Measurements from ENCODE around the gene GABPB2.
"Not testable (repeated sequence)": the region's sequence is repeated elsewhere in the genome, so short reads cannot be mapped to it uniquely, and the experiment has no call there.

GABPB2 gene

GRCh38 chr1:151060007-151060656 is 10.4 kb upstream of the GABPB2 start, which contains the start of gene MLLT11:
Gene MLLT11, plus strand, starts transcription at chr1:151060397. Its CDS starts 6,828 bp downstream, at chr1:151067225.
- DNase-seq (ENCODE audit: low read depth in 4 of 4, low spot score in 1 of 4): no peak

DNA sequence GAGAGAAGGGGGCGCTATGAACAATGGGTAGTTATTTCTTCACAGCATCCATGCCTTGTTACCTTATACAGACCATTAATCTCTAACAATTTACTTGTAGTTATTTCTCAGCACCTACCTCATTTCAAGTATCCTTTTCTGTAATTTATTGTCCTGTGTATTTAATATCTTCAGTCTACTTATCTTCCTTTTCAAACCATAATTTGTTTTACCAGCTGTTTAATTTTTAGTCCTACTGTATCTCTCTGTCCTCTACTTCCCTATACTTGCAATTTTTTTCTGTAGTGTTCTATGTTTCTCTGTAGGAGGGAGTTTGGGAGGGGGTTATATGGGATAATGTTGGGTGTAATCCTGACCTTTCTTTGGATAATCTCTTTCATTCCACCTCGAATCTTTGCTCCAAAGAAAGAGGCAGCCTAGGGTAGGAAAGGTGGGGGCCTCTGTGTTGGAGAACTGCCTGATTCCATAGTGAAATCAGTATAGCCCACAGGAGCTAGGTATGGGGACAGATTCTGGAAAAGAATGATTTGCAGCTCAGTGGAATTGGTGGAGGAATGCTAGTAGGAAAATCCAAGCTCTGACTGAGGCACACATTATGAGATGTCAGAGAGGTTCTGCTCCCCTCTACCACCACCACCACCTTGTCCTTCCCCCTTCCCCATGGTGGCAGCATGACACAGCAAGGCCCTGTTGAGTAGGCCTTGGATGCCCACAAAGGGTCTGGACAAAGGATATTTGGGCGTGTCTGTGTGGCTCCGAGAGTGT is 9.7 kb upstream of the GABPB2 start:
- DNase-seq (ENCODE audit: low read depth in 4 of 4, low spot score in 1 of 4): no peak

GRCh38 chr1:151061704-151062103 is 8.9 kb upstream of the GABPB2 start:
- DNase-seq (ENCODE audit: low read depth in 4 of 4, low spot score in 1 of 4): no peak

GRCh38 chr1:151062741-151063371 is 7.7 kb upstream of the GABPB2 start:
- no peak for DNase-seq (ENCODE audit: low read depth in 4 of 4, low spot score in 1 of 4)

GRCh38 chr1:151065089-151065645 is 5.4 kb upstream of the GABPB2 start:
- no peak for DNase-seq (ENCODE audit: low read depth in 4 of 4, low spot score in 1 of 4)

DNA sequence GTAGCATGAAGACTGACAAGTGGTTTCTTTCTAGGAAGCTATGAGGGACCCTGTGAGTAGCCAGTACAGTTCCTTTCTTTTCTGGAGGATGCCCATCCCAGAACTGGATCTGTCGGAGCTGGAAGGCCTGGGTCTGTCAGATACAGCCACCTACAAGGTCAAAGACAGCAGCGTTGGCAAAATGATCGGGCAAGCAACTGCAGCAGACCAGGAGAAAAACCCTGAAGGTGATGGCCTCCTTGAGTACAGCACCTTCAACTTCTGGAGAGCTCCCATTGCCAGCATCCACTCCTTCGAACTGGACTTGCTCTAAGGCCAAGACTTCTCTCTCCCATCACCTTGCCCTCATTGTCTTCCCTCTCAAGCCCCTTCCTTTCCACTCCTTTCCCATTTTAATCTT is 3.4 kb upstream of the GABPB2 start:
- no peak for DNase-seq (ENCODE audit: low read depth in 4 of 4, low spot score in 1 of 4)

DNA sequence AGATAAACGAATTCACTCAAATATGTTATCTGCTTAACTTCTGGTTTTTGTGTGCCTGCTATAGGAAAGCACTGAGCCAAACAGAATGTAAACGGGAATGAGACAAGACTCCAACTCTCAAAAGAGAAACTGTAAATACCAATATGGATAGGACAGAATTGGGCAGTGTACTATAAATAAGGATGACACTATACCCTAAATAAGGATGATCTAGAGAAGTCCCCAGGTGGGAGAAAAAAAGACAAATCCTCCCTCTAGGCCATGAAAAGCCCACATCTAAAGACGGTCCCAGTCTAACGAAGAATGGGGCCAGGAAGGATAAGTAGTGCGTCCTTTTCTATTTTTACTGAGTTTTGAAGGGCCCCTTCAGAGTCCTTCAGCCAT is 1.5 kb upstream of the GABPB2 start:
- no peak for DNase-seq (ENCODE audit: low read depth in 4 of 4, low spot score in 1 of 4)

DNA sequence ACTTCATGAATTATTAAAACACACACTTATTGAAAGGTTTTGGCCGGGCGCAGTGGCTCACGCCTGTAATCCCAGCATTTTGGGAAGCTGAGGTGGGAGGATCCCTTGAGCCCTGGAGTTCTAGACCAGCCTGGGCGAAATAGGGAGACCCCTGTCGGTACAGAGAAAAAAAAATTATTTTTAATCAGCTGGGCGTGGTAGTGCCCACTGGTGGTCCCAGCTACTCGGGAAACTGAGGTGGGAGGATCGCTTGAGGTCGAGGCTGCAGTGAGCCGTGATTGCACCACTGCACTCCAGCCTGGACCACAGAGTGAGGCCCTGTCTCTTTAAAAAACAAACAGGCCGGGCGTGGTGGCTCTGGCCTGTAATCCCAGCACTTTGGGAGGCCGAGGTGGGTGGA is 1.7 kb downstream of the GABPB2 start:
- DNase-seq (ENCODE audit: low read depth in 4 of 4, low spot score in 1 of 4): no peak

DNA sequence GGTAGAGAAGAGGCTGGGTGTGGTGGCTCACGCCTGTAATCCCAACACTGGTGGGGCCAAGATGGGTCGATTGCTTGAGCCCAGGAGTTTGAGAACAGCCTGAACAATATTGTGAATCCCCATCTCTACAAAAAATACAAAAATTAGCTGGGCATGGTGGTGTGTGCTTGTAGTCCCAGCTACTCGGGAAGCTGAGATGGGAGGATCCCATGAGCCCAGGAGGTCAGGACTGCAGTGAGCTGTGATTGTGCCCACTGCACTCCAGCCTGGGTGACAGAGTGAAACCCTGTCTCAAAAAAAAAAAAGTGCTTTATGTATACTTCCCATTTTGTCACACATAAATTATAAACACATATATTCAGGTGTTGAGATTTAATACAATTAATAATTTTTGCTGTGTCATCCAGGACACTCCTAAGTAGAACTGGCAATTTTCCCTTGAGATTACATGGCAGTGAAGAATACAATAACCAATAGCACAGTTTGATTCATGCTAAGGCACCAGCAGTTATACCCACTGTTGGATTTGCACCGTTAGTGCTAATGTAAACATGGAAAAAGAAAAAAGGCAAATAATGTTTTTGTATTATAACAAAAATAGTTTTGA is 15.5 kb downstream of the GABPB2 start:
- DNase-seq (ENCODE audit: low read depth in 4 of 4, low spot score in 1 of 4): no peak

GRCh38 chr1:151097426-151097825 is 26.9 kb downstream of the GABPB2 start:
- DNase-seq (ENCODE audit: low read depth in 4 of 4, low spot score in 1 of 4): not testable (repeated sequence)

DNA sequence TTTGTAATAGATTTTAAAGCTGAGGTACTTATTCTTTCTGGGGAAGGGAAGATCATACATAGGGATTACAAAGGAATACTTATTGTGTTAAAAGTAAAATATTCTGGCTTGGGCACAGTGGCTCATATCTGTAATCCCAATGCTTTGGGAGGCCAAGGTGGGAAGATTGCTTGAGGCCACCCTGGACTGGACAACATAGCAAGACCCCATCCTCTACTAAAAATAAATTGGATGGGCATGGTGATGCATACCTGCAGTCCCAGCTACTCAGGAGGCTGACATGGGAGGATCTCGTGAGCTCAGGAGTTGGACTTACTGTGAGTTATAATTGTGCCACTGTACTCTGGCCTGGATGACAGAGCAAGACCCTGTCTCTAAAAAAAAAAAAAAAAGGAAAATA is 27.6 kb downstream of the GABPB2 start:
- DNase-seq (ENCODE audit: low read depth in 4 of 4, low spot score in 1 of 4): no peak

DNA sequence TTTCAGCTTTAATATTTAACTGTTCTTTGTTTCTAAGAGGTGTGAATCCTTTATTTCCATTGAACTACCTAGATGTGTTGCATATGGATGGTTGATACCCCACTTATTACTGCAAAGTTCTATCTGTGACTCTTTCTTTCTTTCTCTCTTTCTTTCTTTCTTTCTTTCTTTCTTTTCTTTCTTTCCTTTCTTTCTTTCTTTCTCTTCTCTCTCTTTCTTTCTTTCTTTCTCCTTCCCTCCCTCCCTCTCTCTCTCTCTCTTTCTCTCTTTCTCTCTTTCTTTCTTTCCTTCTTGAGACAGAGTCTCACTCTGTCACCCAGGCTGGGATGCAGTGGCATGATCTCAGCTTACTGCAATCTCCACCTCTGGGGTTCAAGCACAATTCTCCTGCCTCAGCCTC is 34.1 kb downstream of the GABPB2 start:
- no peak for DNase-seq (ENCODE audit: low read depth in 4 of 4, low spot score in 1 of 4)

DNA sequence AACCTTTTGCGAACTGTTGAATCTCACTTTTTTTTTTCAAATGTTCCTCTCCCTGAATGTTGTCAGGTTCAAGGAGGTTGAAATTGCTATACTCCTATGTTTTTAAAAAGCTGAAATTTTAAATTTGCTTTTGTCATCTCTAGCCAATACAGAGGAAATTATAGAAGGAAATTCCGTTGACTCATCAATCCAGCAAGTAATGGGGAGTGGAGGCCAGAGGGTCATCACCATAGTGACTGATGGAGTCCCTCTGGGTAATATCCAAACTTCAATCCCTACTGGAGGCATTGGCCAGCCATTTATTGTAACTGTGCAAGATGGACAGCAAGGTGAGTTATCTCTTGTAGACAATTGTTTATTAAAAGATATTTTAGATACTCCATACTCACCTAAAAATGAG is 36.3 kb downstream of the GABPB2 start:
- DNase-seq (ENCODE audit: low read depth in 4 of 4, low spot score in 1 of 4): no peak

DNA sequence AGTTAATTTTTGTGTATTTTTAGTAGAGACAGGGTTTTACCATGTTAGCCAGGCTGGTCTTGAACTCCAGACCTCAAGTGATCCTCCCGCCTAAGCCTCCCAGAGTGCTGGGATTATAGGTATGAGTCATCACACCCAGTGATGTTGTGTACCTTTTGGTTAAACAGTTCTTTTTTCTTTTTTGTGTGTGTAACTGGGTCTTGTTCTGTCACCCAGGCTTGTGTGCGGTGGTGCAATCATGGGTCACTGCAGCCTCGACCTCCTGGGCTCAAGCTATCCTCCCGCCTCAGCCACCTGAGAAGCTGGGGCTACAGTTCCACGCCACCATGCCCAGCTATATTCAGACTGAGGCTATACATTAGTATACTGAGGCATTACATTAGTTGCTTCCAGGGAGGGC is 37.8 kb downstream of the GABPB2 start:
- no peak for DNase-seq (ENCODE audit: low read depth in 4 of 4, low spot score in 1 of 4)

GRCh38 chr1:151113877-151114276 is 43.3 kb downstream of the GABPB2 start:
- DNase-seq (ENCODE audit: low read depth in 4 of 4, low spot score in 1 of 4): no peak

DNA sequence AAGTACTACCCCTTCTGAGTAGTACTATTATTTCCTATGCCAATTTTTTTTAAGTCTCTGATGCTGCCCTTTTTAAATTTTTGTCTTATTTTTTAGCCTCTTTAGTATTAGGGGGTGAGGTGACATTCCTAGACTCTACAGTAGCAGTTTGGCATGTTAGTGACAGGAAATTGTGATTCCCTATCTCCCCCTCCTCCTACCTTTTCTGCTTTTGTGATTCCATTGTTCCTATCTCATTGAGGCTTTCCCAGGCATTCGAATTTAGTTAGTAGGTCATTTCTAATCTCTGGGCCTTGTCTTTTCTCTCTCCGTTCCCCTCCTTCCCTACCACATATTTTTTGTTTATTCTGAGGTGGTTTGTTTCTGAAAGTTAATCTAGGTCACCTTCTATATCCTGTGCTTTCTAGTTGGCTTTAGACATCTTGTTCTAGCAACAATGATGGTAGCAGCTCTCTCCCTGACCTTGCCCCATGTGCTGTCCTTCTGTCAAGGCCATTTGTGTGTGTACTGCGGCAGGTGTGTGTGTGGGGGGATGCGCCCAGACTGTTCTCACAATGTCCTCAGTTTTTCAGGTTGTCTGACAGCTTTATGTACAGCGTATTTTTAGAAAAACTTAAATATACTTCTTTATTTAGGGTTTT is 54.3 kb downstream of the GABPB2 start:
- no peak for DNase-seq (ENCODE audit: low read depth in 4 of 4, low spot score in 1 of 4)

DNA sequence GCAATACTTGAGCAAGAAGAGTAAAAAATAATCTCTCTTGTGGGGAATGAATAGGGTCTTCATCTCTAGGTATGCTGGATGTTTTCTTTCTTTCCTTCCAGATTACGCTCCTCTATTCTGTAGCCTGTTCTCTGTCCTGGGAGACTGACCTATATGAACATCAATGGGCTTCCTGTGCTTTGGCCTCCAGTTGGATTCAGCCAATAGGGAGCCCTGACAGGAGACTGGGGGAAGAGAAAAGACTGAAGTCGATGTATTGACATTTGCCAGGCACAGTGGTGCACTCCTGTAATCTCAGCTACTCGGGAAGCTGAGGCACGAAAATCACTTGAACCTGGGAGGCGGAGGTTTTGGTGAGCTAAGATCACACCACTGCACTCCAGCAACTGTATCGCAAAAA is 58.2 kb downstream of the GABPB2 start:
- DNase-seq (ENCODE audit: low read depth in 4 of 4, low spot score in 1 of 4): no peak

- peak; percentile 45 to 78 (median 63) for DNase-seq (ENCODE audit: low read depth in 4 of 4, low spot score in 1 of 4)
Measured at GRCh38 chr1:151130987-151131586, 60.5 kb downstream of the GABPB2 start.

DNA sequence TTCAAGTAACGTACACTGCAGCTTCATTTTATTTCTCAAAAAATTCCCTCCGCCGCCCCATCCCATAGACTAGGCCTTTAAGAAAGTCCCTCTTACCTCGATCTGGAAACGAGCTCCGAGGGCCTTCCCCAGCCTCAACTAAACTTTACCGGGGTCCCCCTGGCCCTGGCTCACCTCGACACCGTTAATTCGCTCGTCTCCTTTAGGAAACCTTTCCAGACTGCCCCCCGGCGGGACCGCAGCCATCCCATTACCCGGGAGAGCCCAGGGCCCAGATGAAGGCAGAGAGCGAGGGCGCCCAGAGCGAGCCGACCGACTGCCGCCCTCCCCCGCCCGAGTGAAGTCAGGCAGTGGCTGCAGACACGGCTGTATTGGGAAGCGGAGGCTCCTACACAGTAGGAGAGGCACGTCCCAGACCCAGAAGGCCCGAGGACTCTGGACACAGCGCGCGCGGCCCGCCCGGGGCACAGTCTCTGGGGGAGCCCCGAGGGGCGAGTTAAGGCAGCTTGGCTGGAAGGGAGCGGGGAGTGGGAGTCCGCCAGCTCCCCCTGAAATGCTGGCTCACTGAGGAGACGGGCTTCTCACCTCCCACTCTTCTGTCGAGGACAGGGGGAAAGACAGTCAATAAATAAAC is 61.3 kb downstream of the GABPB2 start:
- no peak for DNase-seq (ENCODE audit: low read depth in 4 of 4, low spot score in 1 of 4)

DNA sequence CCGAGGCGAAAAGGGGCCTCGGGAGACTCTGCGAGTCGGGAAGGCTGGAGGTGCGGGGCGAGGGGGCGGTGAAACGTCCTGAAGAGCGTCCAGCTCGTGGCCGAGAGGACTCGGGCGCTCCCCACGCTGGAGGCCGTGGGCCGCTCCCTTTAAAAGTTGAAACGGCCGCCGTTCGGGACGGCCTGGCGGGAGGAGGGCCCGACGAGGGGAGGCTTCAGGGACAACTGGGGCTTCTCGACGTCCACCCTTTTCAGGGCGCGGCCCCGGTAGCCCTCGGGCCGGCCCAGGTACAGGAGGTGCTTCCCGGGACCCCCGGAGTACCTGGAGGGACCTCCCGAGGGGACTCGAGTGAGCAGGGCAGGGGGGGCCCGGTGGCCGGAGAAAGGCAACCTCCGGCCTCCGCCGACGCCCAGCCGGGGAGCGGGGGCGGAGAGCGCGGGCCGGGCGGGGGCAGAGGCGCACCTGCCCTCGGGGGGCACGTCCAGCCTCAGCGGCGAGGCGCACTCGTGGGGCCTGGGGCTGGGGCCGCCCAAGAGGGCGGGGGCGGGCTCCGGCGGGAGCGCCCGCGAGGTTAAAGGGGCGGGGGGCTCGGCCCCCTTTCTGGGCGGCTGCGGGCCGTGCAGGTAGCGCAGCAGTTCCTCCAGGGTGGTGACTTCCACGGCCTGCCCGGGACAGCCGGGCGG is 61.9 kb downstream of the GABPB2 start:
- DNase-seq (ENCODE audit: low read depth in 4 of 4, low spot score in 1 of 4): no peak

All from stimulated activated CD4-positive, alpha-beta T cell treated with anti-CD3 and anti-CD28 coated beads, Interleukin-1b, Interleukin-23, amount 100 ng/mL, for 24 hours (primary cell).